GM18951 (cell line): ENCODE results near the gene NR3C1.

ENCODE experiments used
- POLR2A ChIP-seq: IDR thresholded peaks from 4 replicates; pipeline ENCODE4 v1.6.1; 2011; ENCODE audit warnings: mild to moderate bottlenecking; ENCODE audit not compliant: insufficient read length, insufficient read depth; ENCODE audit errors: extremely low read depth
- in situ Hi-C: fragments of 300-500 bp; cut with MboI; formaldehyde crosslinking; loops from one replicate; pipeline ENCODE4 v1.12.0; 2022; ENCODE audit warnings: low sequenced_read_pairs, mixed read lengths, inconsistent platforms; ENCODE audit not compliant: unreplicated experiment

The NR3C1 gene

DNA sequence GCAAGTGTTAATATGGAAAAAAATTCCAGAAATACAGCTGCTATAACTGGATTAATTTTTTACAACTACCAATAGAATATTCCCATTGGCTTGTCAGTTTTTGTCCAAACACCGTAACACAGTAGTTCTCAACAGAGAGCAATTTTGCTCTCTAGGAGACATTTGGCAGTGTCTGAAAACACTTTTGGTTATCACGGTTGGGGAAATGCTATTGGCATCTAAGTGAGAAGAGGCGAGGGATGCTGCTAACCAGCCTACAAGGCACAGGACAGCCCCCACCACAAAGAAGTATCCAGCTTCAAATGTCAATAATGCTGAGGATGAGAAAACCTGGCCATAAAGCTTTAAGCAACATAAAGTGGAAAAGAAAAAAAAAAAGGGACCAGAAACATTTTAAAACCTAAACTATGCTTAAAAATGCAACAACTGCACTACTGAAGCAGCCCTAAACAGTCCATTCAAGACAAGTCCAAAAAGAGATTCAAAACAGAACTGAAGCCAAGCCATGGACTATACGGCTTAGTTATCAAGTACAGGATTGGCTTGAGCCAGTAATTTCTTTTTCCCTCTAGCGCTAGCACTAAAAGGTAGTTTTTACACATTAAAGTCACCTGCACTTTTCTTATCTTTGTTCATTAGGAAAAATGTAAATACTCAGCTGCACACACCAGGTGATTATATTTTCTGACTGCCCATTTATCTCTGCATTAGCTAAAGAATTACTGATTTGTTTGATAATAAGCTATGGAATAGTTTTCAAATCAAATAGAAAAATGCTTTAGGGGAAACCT is 83.9 kb downstream of the NR3C1 start:
- in situ Hi-C loops: no loop called here
- TF ChIP-seq POLR2A: no peak

DNA sequence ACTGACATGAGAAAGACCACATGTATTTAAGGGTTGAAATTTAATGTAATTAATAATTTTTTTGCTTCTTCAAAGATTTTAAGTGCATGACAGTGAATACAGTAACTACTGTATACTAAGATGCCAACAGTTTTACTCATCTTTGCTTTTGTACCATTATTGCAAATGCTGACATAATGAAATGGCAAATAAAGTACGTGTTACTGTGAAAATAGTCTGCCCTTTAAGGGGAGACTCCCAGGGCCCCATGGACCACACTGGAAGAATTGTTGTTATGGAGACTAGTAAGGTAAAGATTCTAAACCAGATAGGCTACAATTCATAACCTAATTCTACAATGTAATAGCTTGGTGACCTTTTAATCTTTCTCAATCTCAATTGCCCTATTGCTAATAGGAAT is 84.7 kb downstream of the NR3C1 start:
- TF ChIP-seq POLR2A: no peak
- in situ Hi-C loops: no loop called here

DNA sequence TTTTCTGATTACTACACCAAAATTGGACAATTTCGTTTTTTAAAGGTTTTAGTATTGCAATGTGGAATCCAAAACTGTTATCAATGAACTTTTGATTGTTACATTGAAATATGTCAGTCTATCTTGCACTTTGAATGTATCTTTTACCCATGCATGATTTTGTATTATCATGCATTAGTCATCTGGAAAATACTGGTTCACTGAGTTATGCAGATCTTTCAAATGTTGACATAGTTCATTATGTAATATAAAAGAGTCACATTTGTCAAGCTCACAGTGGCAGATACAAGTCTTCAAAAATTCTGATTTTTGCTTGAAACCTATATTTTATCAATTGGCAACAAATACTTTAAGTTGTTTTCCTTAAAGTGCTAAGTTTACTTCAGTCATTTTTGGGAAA is 85.2 kb downstream of the NR3C1 start:
- no peak for TF ChIP-seq POLR2A
- in situ Hi-C loops: no loop called here

DNA sequence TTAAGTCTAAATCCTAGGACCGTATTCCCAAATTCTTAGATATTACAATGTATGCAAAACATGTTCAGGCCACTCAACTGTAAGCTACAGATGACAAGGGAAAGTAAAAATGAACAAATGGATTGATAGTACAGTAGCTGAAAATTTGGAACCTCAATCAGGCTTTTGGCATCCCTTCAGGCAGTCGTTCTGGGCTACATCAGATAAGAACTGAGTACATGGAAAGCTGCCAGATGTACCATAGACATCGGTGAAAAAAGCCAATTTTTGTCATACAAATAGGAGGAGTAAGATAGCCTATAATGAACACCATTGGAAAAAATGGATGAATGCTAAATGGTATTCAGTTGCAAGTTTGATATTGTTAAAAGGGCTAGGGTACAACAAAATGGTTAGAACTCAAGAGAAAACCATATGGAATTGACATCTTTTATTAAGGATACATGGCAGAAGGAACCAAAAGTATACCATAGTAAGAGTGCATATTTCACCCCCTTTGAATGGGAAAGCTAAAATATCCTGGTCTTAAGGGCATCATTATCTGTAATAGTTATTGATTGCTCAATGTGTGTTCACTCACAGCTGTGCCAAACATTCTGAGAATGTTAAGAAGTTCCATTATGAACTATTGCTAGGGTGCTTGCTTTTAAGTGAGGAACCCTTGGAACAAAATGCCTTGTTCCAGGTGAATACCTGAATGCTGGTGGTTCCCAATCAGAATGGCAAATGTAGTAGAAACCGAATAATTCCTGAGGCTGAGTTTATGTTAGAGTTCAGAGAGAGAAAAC is 86.4 kb downstream of the NR3C1 start:
- in situ Hi-C loops: no loop called here
- no peak for TF ChIP-seq POLR2A

DNA sequence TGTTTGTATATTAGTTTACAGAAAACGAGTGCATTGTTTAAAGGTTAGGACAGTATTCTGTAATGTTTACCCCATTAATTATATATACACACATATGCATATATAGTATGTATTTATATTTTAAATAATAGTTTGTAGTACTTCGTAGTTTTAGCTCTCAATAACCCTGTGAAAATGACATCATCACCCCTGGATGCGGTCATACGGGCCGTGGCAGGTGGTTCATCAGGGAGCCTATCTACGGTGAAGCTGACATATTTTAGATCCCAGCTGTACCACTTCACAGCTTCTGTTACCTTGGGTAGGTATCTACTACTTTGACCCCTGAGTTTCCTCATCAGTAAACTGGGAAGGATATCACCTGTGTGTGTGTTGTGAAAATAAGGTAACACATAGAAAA is 87.1 kb downstream of the NR3C1 start:
- in situ Hi-C loops: no loop called here
- no peak for TF ChIP-seq POLR2A

DNA sequence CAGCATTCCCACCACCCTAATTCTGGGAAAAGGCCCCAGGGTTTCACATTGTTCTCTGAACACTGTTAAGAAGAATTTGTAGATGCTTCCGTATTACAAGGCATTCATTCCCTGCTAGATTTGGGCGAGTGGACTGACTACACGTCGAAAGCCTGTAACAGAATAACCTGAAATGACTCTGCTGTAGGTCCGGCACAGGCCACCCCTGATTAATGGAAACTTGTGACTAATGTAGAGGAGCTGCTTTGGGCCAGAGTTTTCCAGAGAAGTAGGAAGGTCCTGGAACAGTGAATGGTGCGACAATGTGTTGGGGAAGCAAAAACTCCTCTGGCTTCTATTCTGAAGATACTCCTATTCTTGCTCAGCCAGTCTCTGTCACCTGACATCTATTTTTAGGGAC is 87.6 kb downstream of the NR3C1 start:
- in situ Hi-C loops: no loop called here
- no peak for TF ChIP-seq POLR2A

DNA sequence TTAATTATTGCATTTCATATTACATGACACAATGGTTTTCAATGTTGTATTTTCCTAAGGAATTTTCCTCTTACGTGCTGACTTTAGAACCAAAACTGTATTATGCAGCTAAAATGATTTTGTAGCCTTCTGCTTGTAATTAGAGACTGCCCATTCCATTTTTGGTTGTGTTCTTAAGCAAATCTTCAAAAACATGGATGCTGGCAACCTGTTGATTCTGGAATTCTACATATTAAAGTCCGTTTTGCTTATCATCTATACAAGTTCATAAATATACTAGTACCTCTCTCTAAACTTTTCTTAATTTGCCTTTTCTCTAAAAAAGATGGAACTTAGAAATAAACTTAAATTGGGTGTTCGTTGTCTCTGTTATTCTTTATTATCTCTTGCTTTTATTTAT is 88.3 kb downstream of the NR3C1 start:
- in situ Hi-C loops: no loop called here
- TF ChIP-seq POLR2A: no peak

DNA sequence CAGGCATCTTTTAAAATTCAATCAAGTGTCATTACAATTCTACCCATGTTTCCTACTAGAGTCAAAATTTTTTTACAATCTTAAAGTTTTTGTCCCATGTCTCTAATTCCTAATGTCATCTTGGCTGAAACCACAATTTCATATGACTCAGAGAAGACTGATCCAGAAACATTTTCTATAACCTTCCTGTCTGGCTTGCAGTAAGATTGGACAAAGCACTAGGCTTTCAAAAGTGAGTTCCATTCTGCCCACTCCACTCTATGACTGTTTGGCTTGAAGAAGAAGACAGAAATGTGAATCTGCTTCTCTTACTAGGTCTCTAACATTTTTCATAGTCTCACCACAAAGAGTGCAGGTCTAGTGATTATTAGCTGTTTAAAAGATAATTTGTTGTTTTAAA is 88.8 kb downstream of the NR3C1 start:
- in situ Hi-C loops: no loop called here
- no peak for TF ChIP-seq POLR2A

DNA sequence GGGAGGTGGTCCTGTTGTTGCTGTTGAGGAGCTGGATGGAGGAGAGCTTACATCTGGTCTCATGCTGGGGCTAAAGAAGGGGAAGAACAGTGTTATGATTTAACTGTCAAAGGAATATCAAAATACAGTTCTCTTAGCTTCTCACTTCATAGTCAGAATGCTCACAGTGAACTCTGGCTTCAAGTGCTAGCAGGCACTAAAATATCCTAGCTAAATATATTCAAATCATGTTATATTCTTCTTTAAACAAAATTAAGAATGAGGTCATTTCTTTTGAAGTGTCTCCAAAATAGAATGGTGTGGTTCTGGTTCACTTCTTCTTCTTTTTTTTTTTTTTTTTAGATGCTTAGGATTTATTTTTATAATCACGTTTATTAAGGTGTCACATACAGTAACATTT is 89.4 kb downstream of the NR3C1 start:
- in situ Hi-C loops: no loop called here
- TF ChIP-seq POLR2A: no peak

DNA sequence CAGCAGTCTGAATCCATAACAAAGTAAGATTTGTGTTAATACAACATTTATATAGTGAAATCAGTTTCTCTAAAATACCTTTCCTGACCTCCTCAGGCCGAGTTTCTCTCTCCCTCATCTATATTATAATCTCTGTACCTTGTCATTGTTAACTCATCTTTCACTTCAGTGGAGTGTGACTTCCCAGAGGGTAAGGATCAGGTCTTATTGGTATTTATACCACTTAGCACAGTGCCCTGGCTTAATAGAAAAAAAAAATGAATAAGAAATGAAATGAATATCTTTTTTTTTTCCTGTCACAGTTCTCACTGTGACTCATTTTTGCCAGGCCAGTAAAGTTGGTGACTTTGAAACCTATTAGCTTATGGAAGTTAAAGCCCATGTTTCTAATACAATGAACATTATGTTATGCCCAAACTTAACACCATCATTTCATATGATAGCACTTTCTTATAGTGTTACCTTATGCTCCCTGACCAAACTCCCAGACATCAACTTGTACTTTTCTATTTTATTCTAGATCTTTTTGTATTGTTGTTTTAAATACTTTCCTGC is 90.1 kb downstream of the NR3C1 start:
- in situ Hi-C loops: no loop called here
- no peak for TF ChIP-seq POLR2A

DNA sequence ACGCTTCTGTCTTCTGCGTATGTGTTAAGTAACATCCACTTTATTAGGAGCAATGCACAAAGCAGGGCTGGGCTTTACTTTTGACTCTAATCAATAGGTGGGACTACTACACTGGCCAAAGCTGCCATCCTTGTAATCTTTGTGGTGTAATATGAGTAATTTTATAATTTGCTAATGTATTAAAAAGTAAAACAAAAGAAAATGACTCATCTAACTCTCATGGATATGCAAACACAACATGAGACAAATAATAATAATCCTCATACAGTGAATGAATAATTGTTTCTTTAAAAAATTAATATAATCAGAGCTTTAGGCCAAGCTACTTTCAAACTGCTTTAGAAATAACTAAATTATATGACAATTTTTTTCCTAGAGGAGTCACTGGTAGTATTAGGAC is 90.7 kb downstream of the NR3C1 start:
- in situ Hi-C loops: no loop called here

DNA sequence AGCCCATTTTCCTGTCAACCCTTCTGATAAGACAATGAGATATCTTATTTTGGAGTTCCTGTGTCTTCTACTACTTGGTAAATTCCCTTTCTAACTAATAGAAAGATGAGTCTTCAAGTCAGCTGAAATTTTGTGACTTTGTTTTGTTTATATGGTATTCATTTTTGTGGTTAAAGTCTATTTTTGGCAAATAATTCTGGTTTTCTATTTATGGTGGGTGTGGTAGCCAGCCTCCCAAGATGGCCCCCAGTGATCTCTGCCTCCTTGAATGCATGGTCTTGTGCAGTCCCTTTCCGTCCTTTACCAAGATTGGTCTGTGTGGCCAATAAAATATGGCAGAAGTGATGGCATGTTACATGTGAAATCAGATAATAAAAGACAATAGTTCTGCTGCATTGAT is 91.5 kb downstream of the NR3C1 start:
- no peak for TF ChIP-seq POLR2A
- in situ Hi-C loops: no loop called here

More for the DNA sequence above, 90.7 kb downstream of the NR3C1 start:
- no peak for TF ChIP-seq POLR2A

DNA sequence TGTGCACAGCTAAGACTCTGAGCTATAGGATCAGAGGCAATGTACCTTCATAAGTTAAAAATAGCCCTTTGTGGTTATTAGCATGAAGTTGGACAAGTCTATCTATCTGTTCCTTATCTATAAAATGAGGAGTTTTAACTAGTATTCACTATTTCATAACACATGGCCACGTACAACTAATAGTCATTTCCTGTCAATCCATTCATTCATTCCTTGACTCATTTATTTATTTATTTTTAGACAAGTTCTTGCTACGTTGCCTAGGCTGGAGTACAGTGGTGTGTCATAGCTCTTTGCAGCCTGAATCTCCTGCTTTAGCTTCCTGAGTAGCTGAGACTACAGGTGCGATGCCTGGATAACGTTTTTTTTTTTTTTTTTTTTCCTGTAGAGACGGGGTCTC is 92.1 kb downstream of the NR3C1 start:
- TF ChIP-seq POLR2A: no peak
- in situ Hi-C loops: no loop called here
